ENCODE measurements around the gene KIF5C. TPM values are rescaled to one million over a fixed set of nuclear protein-coding genes. Genes with fewer than 3 reads are reported as not detected.

Gene KIF5C
- total RNA-seq: 10 to 100 TPM in 1 of 3 donors, 1 to 10 TPM in 2; 2.7 to 13.3 (median 6.2) TPM

GRCh38 chr2:148874868-148875341 lies at the start of gene KIF5C:
Gene KIF5C (plus strand): TSS chr2:148875227. CDS start chr2:148875618, 391 bp downstream.
- Histone ChIP-seq H3K27me3 (peaks cover 0 to 17% of the 10 kb centered on the region in 2 donors), H3K27ac (no peak within 1 kb of the TSS), H3K4me1 (peaks cover 0 to 3% of the 10 kb centered on the region in 2 donors), H3K4me3 (peak within 1 kb of the TSS; percentile 24 to 84 (median 58)), H3K9me3 (no peaks in the 10 kb centered on the region), H3K36me3 (no peaks in the 10 kb centered on the region)
- no peak for TF ChIP-seq POLR2AphosphoS5 (IDR thresholded peaks at IDR 0.05)
- TF ChIP-seq POLR2A (IDR thresholded peaks at IDR 0.05): no peak
- no peak for TF ChIP-seq CTCF (IDR thresholded peaks at IDR 0.05)
- peak; percentile 70 to 78 for DNase-seq (ENCODE audit: low spot score in 2 of 2)
- intact Hi-C loops (cut with DNase I; ENCODE audit: low total_unique reads): loop anchor here (5.0 kb wide), 1 partner anchor 53 kb away; no protein-coding TSS in a partner anchor

GRCh38 chr2:148826791-148827190 lies 48.2 kb upstream of the KIF5C start:
- H3K27ac ChIP-seq: no peak overlapping the region
- H3K4me3 ChIP-seq: no peak overlapping the region
- H3K9me3 ChIP-seq: no peaks in the 10 kb centered on the region
- H3K27me3 ChIP-seq: no peaks in the 10 kb centered on the region
- H3K36me3 ChIP-seq: no peaks in the 10 kb centered on the region
- DNase-seq (ENCODE audit: low spot score in 2 of 2): no peak
- intact Hi-C loops (cut with DNase I; ENCODE audit: low total_unique reads): no loop called here
- H3K4me1 ChIP-seq: no peaks in the 10 kb centered on the region
- TF ChIP-seq POLR2A (IDR thresholded peaks at IDR 0.05) (no peak), POLR2AphosphoS5 (IDR thresholded peaks at IDR 0.05) (no peak), CTCF (IDR thresholded peaks at IDR 0.05) (no peak)

DNA sequence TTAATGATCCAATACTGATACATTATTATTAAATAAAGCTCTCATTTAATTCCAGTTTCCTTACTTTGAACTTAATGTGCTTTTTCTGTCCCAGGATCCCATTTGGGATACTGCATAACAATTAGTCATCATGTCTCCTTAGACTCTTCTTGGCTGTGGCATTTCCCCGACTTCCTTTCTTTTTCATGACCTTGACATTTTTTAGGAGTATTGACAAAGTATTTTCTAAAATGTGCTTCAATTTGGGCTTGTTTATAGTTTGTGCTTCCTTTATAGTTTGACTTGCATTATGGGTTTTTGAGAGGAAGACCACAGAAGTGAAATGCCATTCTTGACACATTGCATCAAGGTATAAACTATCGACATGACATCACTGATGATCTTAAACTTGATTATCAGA lies 46.1 kb upstream of the KIF5C start:
- H3K4me3 ChIP-seq: no peak overlapping the region
- no peaks in the 10 kb centered on the region for H3K36me3 ChIP-seq
- no peaks in the 10 kb centered on the region for H3K4me1 ChIP-seq
- H3K9me3 ChIP-seq: no peaks in the 10 kb centered on the region
- H3K27me3 ChIP-seq: no peaks in the 10 kb centered on the region
- H3K27ac ChIP-seq: no peak overlapping the region
- TF ChIP-seq CTCF (IDR thresholded peaks at IDR 0.05) (no peak), POLR2A (IDR thresholded peaks at IDR 0.05) (no peak), POLR2AphosphoS5 (IDR thresholded peaks at IDR 0.05) (no peak)
- DNase-seq (ENCODE audit: low spot score in 2 of 2): no peak
- intact Hi-C loops (cut with DNase I; ENCODE audit: low total_unique reads): no loop called here

DNA sequence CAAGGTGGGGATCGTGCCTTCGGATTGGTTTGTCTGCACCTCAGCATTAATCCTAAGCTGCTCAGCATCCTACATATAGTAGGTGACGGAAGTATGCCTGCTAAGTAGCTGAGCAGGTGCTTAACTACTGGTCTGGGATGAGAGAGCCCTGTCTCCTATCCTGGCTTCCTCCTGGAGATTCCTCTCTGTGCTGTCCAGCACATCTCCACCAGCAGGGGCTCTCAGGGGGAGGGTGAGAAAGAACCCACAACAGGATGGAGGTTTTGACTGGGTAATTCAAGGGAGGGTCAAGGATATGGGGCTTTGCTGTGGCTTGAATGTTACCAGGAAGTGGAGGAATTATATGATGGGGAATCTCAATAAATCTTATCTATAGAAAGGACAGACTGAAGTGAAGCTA lies 45.4 kb upstream of the KIF5C start:
- no peak overlapping the region for H3K4me3 ChIP-seq
- H3K4me1 ChIP-seq: no peaks in the 10 kb centered on the region
- no peaks in the 10 kb centered on the region for H3K36me3 ChIP-seq
- no peaks in the 10 kb centered on the region for H3K9me3 ChIP-seq
- intact Hi-C loops (cut with DNase I; ENCODE audit: low total_unique reads): no loop called here
- no peaks in the 10 kb centered on the region for H3K27me3 ChIP-seq
- TF ChIP-seq POLR2A (IDR thresholded peaks at IDR 0.05): no peak
- TF ChIP-seq POLR2AphosphoS5 (IDR thresholded peaks at IDR 0.05): no peak
- no peak for TF ChIP-seq CTCF (IDR thresholded peaks at IDR 0.05)
- no peak for DNase-seq (ENCODE audit: low spot score in 2 of 2)
- no peak overlapping the region for H3K27ac ChIP-seq

DNA sequence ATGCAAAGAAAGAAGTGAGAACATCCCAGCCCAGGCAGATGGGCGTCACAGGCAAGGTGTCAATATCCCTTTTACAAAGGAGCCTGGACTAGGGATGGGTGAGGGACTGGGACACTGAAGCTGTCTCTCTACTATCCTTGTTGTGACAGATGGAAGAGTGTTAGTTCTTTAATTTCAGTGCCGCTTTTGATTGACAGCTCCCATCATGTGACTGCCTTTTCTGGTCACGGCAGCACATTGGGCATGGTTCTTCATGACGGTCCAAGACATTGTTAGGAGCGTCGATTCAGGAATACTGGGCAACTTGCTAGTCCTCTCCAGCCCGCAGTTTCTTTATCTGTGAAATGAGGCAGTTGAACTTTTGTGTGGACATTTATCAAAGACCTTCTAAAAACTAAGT lies 42.4 kb upstream of the KIF5C start:
- TF ChIP-seq POLR2AphosphoS5 (IDR thresholded peaks at IDR 0.05): no peak
- no peak for TF ChIP-seq CTCF (IDR thresholded peaks at IDR 0.05)
- no peak for TF ChIP-seq POLR2A (IDR thresholded peaks at IDR 0.05)
- intact Hi-C loops (cut with DNase I; ENCODE audit: low total_unique reads): no loop called here
- no peak for DNase-seq (ENCODE audit: low spot score in 2 of 2)
- H3K9me3 ChIP-seq: no peaks in the 10 kb centered on the region
- H3K36me3 ChIP-seq: no peaks in the 10 kb centered on the region
- H3K27ac ChIP-seq: no peak overlapping the region
- no peaks in the 10 kb centered on the region for H3K4me1 ChIP-seq
- H3K27me3 ChIP-seq: no peaks in the 10 kb centered on the region
- H3K4me3 ChIP-seq: no peak overlapping the region

Measured in breast epithelium (tissue), 4 donors.